HCT116 (cell line): ENCODE results near the gene XPC. TPM values are rescaled to one million over a fixed set of nuclear protein-coding genes. Genes with fewer than 3 reads are reported as not detected.

Experiments used
- ATAC-seq: fragments of 200-7000 bp; cut with Tn5 transposase; 2 replicates; pipeline ENCODE4 v1.9.1; 2020; ENCODE audit warnings: mild to moderate bottlenecking, moderate library complexity
- BruUV-seq: library from RNA; stranded (reverse); fragments of 400-500 nt; replicated peaks from 2 replicates; lab custom pipeline; 2021; lab: Mats Ljungman, UMichigan
- CTCF ChIA-PET: fragments of 300-600 bp; sonication (Branson Sonifier 250); formaldehyde crosslinking; loops from one replicate; lab custom pipeline; 2021; ENCODE audit warnings: antibody characterized with exemption; lab: Charles Lee
- POLR2A ChIA-PET: fragments of 300-600, 350-600 bp; sonication (Branson Sonifier 250); formaldehyde crosslinking; loops from one replicate; lab custom pipeline; 2021; ENCODE audit warnings: antibody characterized with exemption; lab: Charles Lee
- RAD21 ChIA-PET, 2 experiments: fragments of 300-600 bp; sonication (Branson Sonifier 250); formaldehyde crosslinking; loops; one replicate each; lab custom pipeline; 2023; ENCODE audit warnings: low total read pairs in 2 of 2; ENCODE audit not compliant: uncharacterized antibody in 2 of 2, unreplicated experiment in 2 of 2, low non-redundant PET in 1 of 2; lab: Charles Lee
- DNase-seq: peaks from one replicate; pipeline ENCODE4 v3.0.0-alpha.2; 2010; ENCODE audit warnings: low read depth, low spot score
- H2AFZ ChIP-seq: fragments of 200-600 bp; shearing (Covaris generic), sonication (generic); 2 replicates; pipeline ENCODE4 v1.6.1; 2017; ENCODE audit warnings: low read depth, mixed run types, mixed read lengths, antibody characterized with exemption, low read length; ENCODE audit not compliant: poor library complexity, severe bottlenecking
- H3K27ac ChIP-seq: 2 replicates; pipeline ENCODE4 v1.5.1; 2012; ENCODE audit warnings: low read depth, low read length
- H3K27me3 ChIP-seq: fragments of 200-600 bp; sonication (generic); 2 replicates; pipeline ENCODE4 v1.6.1; 2016; ENCODE audit warnings: mixed run types, low read length, mixed read lengths; ENCODE audit not compliant: insufficient read depth
- H3K36me3 ChIP-seq, 2 experiments: fragments of 200-500 bp in 1 of 2; fragments of 200-600 bp in 1 of 2; sonication (Bioruptor generic) in 1 of 2; sonication (generic) in 1 of 2; 2 replicates each; pipeline versions ENCODE4 v1.5.1 to v1.6.1; 2014 to 2016; ENCODE audit warnings: low read length in 2 of 2, inconsistent platforms in 1 of 2, mixed read lengths in 1 of 2, mixed run types in 1 of 2; ENCODE audit not compliant: insufficient read depth in 2 of 2, control insufficient read depth in 1 of 2
- H3K4me1 ChIP-seq, 2 experiments: fragments of 200-600 bp in 1 of 2; sonication (generic) in 1 of 2; 2 replicates each; pipeline versions ENCODE4 v1.5.1 to v1.6.1; 2012 to 2017; ENCODE audit warnings: low read length in 2 of 2, inconsistent platforms in 1 of 2, mild to moderate bottlenecking in 1 of 2, mixed read lengths in 1 of 2, mixed run types in 1 of 2, moderate library complexity in 1 of 2; ENCODE audit not compliant: insufficient read depth in 2 of 2, control insufficient read depth in 1 of 2
- H3K4me2 ChIP-seq: fragments of 200-600 bp; sonication (generic); 2 replicates; pipeline ENCODE4 v1.6.1; 2017; ENCODE audit warnings: mixed run types, low read length, mixed read lengths
- H3K4me3 ChIP-seq, 2 experiments: fragments of 200-600 bp in 1 of 2; sonication (generic) in 1 of 2; replicated peaks in 1 of 2; 2 replicates each; pipeline ENCODE4 v1.5.1; 2011 to 2016; ENCODE audit warnings: low read length in 2 of 2, control low read depth in 1 of 2, low read depth in 1 of 2, mild to moderate bottlenecking in 1 of 2, mixed read lengths in 1 of 2, mixed run types in 1 of 2
- H3K79me2 ChIP-seq: fragments of 200-600 bp; sonication (generic); 2 replicates; pipeline ENCODE4 v1.6.1; 2017; ENCODE audit warnings: mild to moderate bottlenecking, mixed run types, low read length, moderate library complexity, mixed read lengths; ENCODE audit not compliant: insufficient read depth
- H3K9ac ChIP-seq: fragments of 200-600 bp; sonication (generic); 2 replicates; pipeline ENCODE4 v1.6.1; 2016; ENCODE audit warnings: low read length, mixed read lengths
- H3K9me2 ChIP-seq: fragments of 200-600 bp; sonication (generic), shearing (Covaris generic); 2 replicates; pipeline ENCODE4 v1.6.1; 2017; ENCODE audit warnings: mixed run types, mild to moderate bottlenecking, moderate library complexity; ENCODE audit not compliant: insufficient read depth
- H3K9me3 ChIP-seq, 2 experiments: fragments of 200-500 bp in 1 of 2; fragments of 200-600 bp in 1 of 2; sonication (Bioruptor generic) in 1 of 2; sonication (generic) in 1 of 2; 2 replicates each; pipeline ENCODE4 v1.6.1; 2014 to 2017; ENCODE audit warnings: low read length in 2 of 2, mixed read lengths in 2 of 2, inconsistent platforms in 1 of 2, low read depth in 1 of 2, mild to moderate bottlenecking in 1 of 2, mixed run types in 1 of 2, moderate library complexity in 1 of 2; ENCODE audit not compliant: control insufficient read depth in 1 of 2, insufficient read depth in 1 of 2
- H4K20me1 ChIP-seq: fragments of 200-600 bp; sonication (generic), shearing (Covaris generic); 2 replicates; pipeline ENCODE4 v1.6.1; 2017; ENCODE audit warnings: mixed run types, mild to moderate bottlenecking, moderate library complexity; ENCODE audit not compliant: insufficient read depth
- CBX3 ChIP-seq: IDR thresholded peaks from 2 replicates; pipeline ENCODE4 v1.6.1; 2012; ENCODE audit warnings: low read depth
- CEBPB ChIP-seq: IDR thresholded peaks from 2 replicates; pipeline ENCODE4 v1.6.1; 2012; ENCODE audit warnings: low read depth
- ELF1 ChIP-seq: IDR thresholded peaks from 2 replicates; pipeline ENCODE4 v1.6.1; 2012; ENCODE audit warnings: low read depth, borderline replicate concordance
- EZH2phosphoT487 ChIP-seq: fragments of 200-600 bp; IDR thresholded peaks from 2 replicates; pipeline ENCODE4 v1.6.1; 2018; ENCODE audit warnings: antibody characterized with exemption, borderline replicate concordance
- FOSL1 ChIP-seq: IDR thresholded peaks from 2 replicates; pipeline ENCODE4 v1.6.1; 2012; ENCODE audit warnings: low read depth
- RAD21 ChIP-seq: IDR thresholded peaks from 2 replicates; pipeline ENCODE4 v1.6.1; 2012; ENCODE audit warnings: low read depth, mild to moderate bottlenecking
- SIN3A ChIP-seq: IDR thresholded peaks from 2 replicates; pipeline ENCODE4 v1.6.1; 2012; ENCODE audit warnings: low read depth
- SP1 ChIP-seq: IDR thresholded peaks from 2 replicates; pipeline ENCODE4 v1.6.1; 2012; ENCODE audit warnings: low read depth
- SRF ChIP-seq: IDR thresholded peaks from 2 replicates; pipeline ENCODE4 v1.6.1; 2012; ENCODE audit warnings: low read depth
- TCF7L2 ChIP-seq: IDR thresholded peaks from 2 replicates; pipeline ENCODE4 v1.7.0; 2011; ENCODE audit warnings: borderline replicate concordance, inconsistent platforms; ENCODE audit not compliant: insufficient read depth, insufficient read length; ENCODE audit errors: extremely low read depth
- ZFX ChIP-seq: fragments of 450-650 bp; IDR thresholded peaks from 2 replicates; pipeline ENCODE4 v1.6.1; 2017
- ZNF274 ChIP-seq: fragments of 200-500 bp; sonication (Bioruptor generic); IDR thresholded peaks from 2 replicates; pipeline ENCODE4 v1.6.1; 2014; ENCODE audit warnings: mild to moderate bottlenecking, low read depth, low read length, inconsistent platforms
- intact Hi-C: fragments of 100-400 bp; cut with micrococcal nuclease; formaldehyde crosslinking; loops from 2 replicates; pipeline ENCODE4 v1.10.0; 2022
- total RNA-seq: library from RNA; stranded (reverse); gene quantifications from one replicate; pipeline ENCODE4 v1.2.1, GENCODE V29; 2021; ENCODE audit not compliant: unreplicated experiment
- TF ChIP-seq, protein P1 (sequence below): IDR thresholded peaks from 2 replicates; pipeline ENCODE4 v1.6.1; 2012
- TF ChIP-seq, protein P2 (sequence below): IDR thresholded peaks from 2 replicates; pipeline ENCODE4 v1.6.1; 2012; ENCODE audit warnings: low read depth
- TF ChIP-seq, protein P3 (sequence below): IDR thresholded peaks from 2 replicates; pipeline ENCODE4 v1.6.1; 2012
- TF ChIP-seq, protein P4 (sequence below): IDR thresholded peaks from 2 replicates; pipeline ENCODE4 v1.6.1; 2011; ENCODE audit warnings: mild to moderate bottlenecking, low read length, moderate library complexity; ENCODE audit not compliant: insufficient replicate concordance; ENCODE audit errors: extremely low read depth

The XPC gene
- total RNA-seq, 1 experiment from 2014 or later = 29.5 TPM

DNA sequence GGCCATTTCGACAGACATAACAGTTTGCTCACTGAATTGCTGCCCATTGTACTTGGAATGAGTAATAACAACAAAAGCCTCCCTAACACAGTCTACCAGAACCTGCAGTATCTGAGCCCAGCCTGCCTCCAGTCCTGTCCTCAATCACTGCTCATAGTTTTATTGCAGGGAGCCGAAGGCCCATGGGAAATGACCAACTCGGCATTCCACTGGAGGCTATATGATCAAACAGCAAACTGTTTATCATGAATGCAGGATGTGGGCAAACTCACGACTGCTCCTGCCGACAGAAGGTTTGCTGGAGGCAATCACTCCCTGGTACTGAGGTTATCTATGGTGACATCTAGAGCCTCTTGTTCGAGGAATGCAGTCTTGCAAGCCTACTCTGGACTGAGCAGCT lies 46.5 kb upstream of the XPC start:
- DNase-seq (no peak), ATAC-seq (no peak)
- BruUV-seq = no TSS peak
- H3K4me1 ChIP-seq = no peaks in the 10 kb centered on the region
- intact Hi-C loops = no loop called here
- H3K27ac ChIP-seq = no peak overlapping the region
- no peaks in the 10 kb centered on the region for H3K27me3 ChIP-seq
- no peaks in the 10 kb centered on the region for H4K20me1 ChIP-seq
- no peaks in the 10 kb centered on the region for H3K9me2 ChIP-seq
- H3K4me3 ChIP-seq = no peak overlapping the region
- no peaks in the 10 kb centered on the region for H3K79me2 ChIP-seq
- TF ChIP-seq CEBPB (no peak), SIN3A (no peak), ZNF274 (no peak)
- ChIA-PET CTCF (no interaction called here), RAD21 (no interaction called here), POLR2A (no interaction called here)
- no peak overlapping the region for H2AFZ ChIP-seq
- no peaks in the 10 kb centered on the region for H3K9me3 ChIP-seq
- no peak overlapping the region for H3K4me2 ChIP-seq
- H3K36me3 ChIP-seq = no peaks in the 10 kb centered on the region
- no peak overlapping the region for H3K9ac ChIP-seq

DNA sequence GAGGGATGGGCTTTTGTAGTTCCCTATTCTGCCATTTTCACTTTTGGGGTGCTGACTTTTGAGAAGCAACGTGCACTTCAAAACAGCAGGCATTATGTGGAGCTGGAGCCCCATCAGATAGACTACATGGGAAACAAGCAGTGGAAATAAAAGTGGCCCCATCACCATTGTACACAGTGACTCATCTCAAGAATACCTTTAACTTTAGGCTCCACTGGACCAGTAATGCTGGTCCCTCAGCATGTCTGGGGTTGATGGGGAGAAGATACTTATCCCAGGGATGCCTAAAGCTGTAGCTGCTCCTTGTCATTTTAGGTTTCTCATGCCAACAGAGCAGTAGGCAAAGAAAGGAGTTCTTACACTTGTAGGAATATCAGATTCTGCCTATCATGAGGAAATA lies 45.2 kb upstream of the XPC start:
- RAD21 ChIA-PET = no interaction called here
- H3K27me3 ChIP-seq = no peaks in the 10 kb centered on the region
- POLR2A ChIA-PET = no interaction called here
- H3K27ac ChIP-seq = no peak overlapping the region
- no peaks in the 10 kb centered on the region for H3K9me3 ChIP-seq
- DNase-seq = no peak
- no peak overlapping the region for H3K4me2 ChIP-seq
- H3K79me2 ChIP-seq = no peaks in the 10 kb centered on the region
- H3K36me3 ChIP-seq = no peaks in the 10 kb centered on the region
- H3K4me1 ChIP-seq = no peaks in the 10 kb centered on the region
- ATAC-seq = no peak
- H3K4me3 ChIP-seq = no peak overlapping the region
- H3K9ac ChIP-seq = no peak overlapping the region
- intact Hi-C loops = no loop called here
- CTCF ChIA-PET = interaction anchor here (1.4 kb wide), 1 partner anchor 20 kb away, joined by 6 read pairs; no protein-coding TSS in a partner anchor
- BruUV-seq = no TSS peak
- H3K9me2 ChIP-seq = no peaks in the 10 kb centered on the region
- H4K20me1 ChIP-seq = no peaks in the 10 kb centered on the region
- H2AFZ ChIP-seq = no peak overlapping the region
- TF ChIP-seq, protein P1, sequence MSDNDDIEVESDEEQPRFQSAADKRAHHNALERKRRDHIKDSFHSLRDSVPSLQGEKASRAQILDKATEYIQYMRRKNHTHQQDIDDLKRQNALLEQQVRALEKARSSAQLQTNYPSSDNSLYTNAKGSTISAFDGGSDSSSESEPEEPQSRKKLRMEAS = no peak
- TF ChIP-seq SP1 = no peak
- TF ChIP-seq, protein P2, sequence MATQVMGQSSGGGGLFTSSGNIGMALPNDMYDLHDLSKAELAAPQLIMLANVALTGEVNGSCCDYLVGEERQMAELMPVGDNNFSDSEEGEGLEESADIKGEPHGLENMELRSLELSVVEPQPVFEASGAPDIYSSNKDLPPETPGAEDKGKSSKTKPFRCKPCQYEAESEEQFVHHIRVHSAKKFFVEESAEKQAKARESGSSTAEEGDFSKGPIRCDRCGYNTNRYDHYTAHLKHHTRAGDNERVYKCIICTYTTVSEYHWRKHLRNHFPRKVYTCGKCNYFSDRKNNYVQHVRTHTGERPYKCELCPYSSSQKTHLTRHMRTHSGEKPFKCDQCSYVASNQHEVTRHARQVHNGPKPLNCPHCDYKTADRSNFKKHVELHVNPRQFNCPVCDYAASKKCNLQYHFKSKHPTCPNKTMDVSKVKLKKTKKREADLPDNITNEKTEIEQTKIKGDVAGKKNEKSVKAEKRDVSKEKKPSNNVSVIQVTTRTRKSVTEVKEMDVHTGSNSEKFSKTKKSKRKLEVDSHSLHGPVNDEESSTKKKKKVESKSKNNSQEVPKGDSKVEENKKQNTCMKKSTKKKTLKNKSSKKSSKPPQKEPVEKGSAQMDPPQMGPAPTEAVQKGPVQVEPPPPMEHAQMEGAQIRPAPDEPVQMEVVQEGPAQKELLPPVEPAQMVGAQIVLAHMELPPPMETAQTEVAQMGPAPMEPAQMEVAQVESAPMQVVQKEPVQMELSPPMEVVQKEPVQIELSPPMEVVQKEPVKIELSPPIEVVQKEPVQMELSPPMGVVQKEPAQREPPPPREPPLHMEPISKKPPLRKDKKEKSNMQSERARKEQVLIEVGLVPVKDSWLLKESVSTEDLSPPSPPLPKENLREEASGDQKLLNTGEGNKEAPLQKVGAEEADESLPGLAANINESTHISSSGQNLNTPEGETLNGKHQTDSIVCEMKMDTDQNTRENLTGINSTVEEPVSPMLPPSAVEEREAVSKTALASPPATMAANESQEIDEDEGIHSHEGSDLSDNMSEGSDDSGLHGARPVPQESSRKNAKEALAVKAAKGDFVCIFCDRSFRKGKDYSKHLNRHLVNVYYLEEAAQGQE = no peak
- no peak for TF ChIP-seq CEBPB
- TF ChIP-seq TCF7L2 = no peak
- TF ChIP-seq, protein P3, sequence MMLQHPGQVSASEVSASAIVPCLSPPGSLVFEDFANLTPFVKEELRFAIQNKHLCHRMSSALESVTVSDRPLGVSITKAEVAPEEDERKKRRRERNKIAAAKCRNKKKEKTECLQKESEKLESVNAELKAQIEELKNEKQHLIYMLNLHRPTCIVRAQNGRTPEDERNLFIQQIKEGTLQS = no peak
- no peak for TF ChIP-seq SRF
- TF ChIP-seq, protein P4, sequence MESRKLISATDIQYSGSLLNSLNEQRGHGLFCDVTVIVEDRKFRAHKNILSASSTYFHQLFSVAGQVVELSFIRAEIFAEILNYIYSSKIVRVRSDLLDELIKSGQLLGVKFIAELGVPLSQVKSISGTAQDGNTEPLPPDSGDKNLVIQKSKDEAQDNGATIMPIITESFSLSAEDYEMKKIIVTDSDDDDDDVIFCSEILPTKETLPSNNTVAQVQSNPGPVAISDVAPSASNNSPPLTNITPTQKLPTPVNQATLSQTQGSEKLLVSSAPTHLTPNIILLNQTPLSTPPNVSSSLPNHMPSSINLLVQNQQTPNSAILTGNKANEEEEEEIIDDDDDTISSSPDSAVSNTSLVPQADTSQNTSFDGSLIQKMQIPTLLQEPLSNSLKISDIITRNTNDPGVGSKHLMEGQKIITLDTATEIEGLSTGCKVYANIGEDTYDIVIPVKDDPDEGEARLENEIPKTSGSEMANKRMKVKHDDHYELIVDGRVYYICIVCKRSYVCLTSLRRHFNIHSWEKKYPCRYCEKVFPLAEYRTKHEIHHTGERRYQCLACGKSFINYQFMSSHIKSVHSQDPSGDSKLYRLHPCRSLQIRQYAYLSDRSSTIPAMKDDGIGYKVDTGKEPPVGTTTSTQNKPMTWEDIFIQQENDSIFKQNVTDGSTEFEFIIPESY = no peak
- TF ChIP-seq ELF1 = no peak
- no peak for TF ChIP-seq FOSL1
- TF ChIP-seq CBX3 = no peak
- TF ChIP-seq EZH2phosphoT487 = no peak
- no peak for TF ChIP-seq ZFX
- TF ChIP-seq RAD21 = no peak
- no peak for TF ChIP-seq SIN3A
